K562 (cell line): ENCODE data around the gene PDK1. TPM values are rescaled to one million over a fixed set of nuclear protein-coding genes. Genes with fewer than 3 reads are reported as not detected.
A peak's percentile ranks its signal among the peaks of the same experiment; 100 is the strongest.

Source experiments
- ADNP ChIP-seq: fragments of 200-800 bp; sonication (Bioruptor generic); IDR thresholded peaks from 2 replicates; pipeline ENCODE4 v1.6.1; 2016; ENCODE audit warnings: missing genetic modification characterization, missing compliant biosample characterization
- BCOR ChIP-seq: fragments of 450-650 bp; IDR thresholded peaks from 2 replicates; pipeline ENCODE4 v1.6.1; 2016
- CC2D1A ChIP-seq: fragments of 450-650 bp; IDR thresholded peaks from 2 replicates; pipeline ENCODE4 v1.6.1; 2017; ENCODE audit warnings: mild to moderate bottlenecking
- CCNT2 ChIP-seq: IDR thresholded peaks from 2 replicates; pipeline ENCODE4 v1.6.1; 2011; ENCODE audit warnings: borderline replicate concordance, low read depth, mild to moderate bottlenecking, moderate library complexity, mixed read lengths, low read length; ENCODE audit not compliant: insufficient read length; ENCODE audit errors: extremely low read depth
- CHD1 ChIP-seq: fragments of 200-600 bp; sonication (generic); IDR thresholded peaks from one replicate; pipeline ENCODE4 v1.6.1; 2012; ENCODE audit warnings: mild to moderate bottlenecking, moderate library complexity, low read length, inconsistent platforms
- ELF2 ChIP-seq: fragments of 250-450 bp; sonication (Bioruptor Pico); IDR thresholded peaks from 2 replicates; pipeline ENCODE4 v1.5.0; 2021; ENCODE audit warnings: mild to moderate bottlenecking
- ESRRB ChIP-seq: fragments of 250-450 bp; sonication (Bioruptor Pico); IDR thresholded peaks from 2 replicates; pipeline ENCODE4 v1.5.0; 2020; ENCODE audit warnings: mild to moderate bottlenecking, moderate library complexity, borderline replicate concordance
- HDAC6 ChIP-seq: IDR thresholded peaks from 2 replicates; pipeline ENCODE4 v1.6.1; 2012; ENCODE audit warnings: low read depth, mild to moderate bottlenecking, control low read depth, inconsistent platforms, low read length, moderate library complexity
- HNRNPK ChIP-seq: fragments of 200-400 bp; formaldehyde crosslinking; IDR thresholded peaks from one replicate; pipeline ENCODE4 v1.6.1; 2018; ENCODE audit warnings: mild to moderate bottlenecking, low read depth, low read length; ENCODE audit not compliant: poor library complexity, severe bottlenecking
- KAT8 ChIP-seq: fragments of 450-650 bp; IDR thresholded peaks from 2 replicates; pipeline ENCODE4 v1.6.1; 2016; ENCODE audit warnings: low read depth, mild to moderate bottlenecking
- NR1H2 ChIP-seq: sonication (generic); formaldehyde crosslinking; IDR thresholded peaks from 2 replicates; pipeline ENCODE4 v1.4.0; 2020; ENCODE audit warnings: mild to moderate bottlenecking, missing genetic modification reagents
- PHF20 ChIP-seq: fragments of 450-650 bp; IDR thresholded peaks from 2 replicates; pipeline ENCODE4 v1.6.1; 2018; ENCODE audit not compliant: partially characterized antibody
- PRMT5 ChIP-seq: sonication (generic); formaldehyde crosslinking; IDR thresholded peaks from 2 replicates; pipeline ENCODE4 v1.5.0; 2020; ENCODE audit warnings: missing genetic modification reagents
- RBM22 ChIP-seq: fragments of 200-400 bp; formaldehyde crosslinking; IDR thresholded peaks from 2 replicates; pipeline ENCODE4 v1.6.1; 2018; ENCODE audit warnings: low read length, low read depth; ENCODE audit not compliant: poor library complexity, severe bottlenecking
- RNF219 ChIP-seq: fragments of 250-450 bp; sonication (Bioruptor Pico); IDR thresholded peaks from 2 replicates; pipeline ENCODE4 v1.5.0; 2022; ENCODE audit warnings: mild to moderate bottlenecking
- SAFB2 ChIP-seq: fragments of 200-400 bp; formaldehyde crosslinking; IDR thresholded peaks from 2 replicates; pipeline ENCODE4 v1.6.1; 2018; ENCODE audit warnings: borderline replicate concordance, low read length, low read depth, moderate library complexity; ENCODE audit not compliant: severe bottlenecking
- SP1 ChIP-seq: sonication (generic); formaldehyde crosslinking; IDR thresholded peaks from 2 replicates; pipeline ENCODE4 v1.8.1; 2022; ENCODE audit warnings: mild to moderate bottlenecking, missing genetic modification reagents
- SRSF7 ChIP-seq: fragments of 200-400 bp; formaldehyde crosslinking; optimal IDR thresholded peaks from 2 replicates; pipeline ENCODE3; 2017; ENCODE audit warnings: mild to moderate bottlenecking, low read depth, low read length
- ZFP91 ChIP-seq: sonication (generic); formaldehyde crosslinking; IDR thresholded peaks from 2 replicates; pipeline ENCODE4 v1.8.0; 2022; ENCODE audit warnings: mild to moderate bottlenecking, missing genetic modification reagents
- ZNF121 ChIP-seq: sonication (generic); formaldehyde crosslinking; conservative IDR thresholded peaks from 2 replicates; pipeline ENCODE4 v1.8.0; 2022; ENCODE audit warnings: missing genetic modification reagents
- ZNF143 ChIP-seq: sonication (generic); formaldehyde crosslinking; IDR thresholded peaks from 2 replicates; pipeline ENCODE4 v1.9.0; 2022; ENCODE audit warnings: mild to moderate bottlenecking, missing genetic modification reagents
- ZNF655 ChIP-seq: fragments of 250-450 bp; sonication (Bioruptor Pico); IDR thresholded peaks from 2 replicates; pipeline ENCODE4 v1.5.0; 2021
- polyA plus RNA-seq, 8 experiments: library from polyadenylated mRNA; depleted of rRNA in 4 of 8; stranded (reverse) in 5 of 8; unstranded in 3 of 8; fragments of >200 nt; fragmentation: Nextera tagmentation in 2 of 8; fragmentation: Illumina TruSeq in 1 of 8; extraction: Ambion mirVana in 2 of 8; extraction: Trizol in 1 of 8; gene quantifications; 2 replicates each; pipeline versions ENCODE4 v1.2.1 to v1.2.3, GENCODE V29; 2011 to 2014; ENCODE audit warnings: inconsistent platforms in 1 of 8, missing spikeins in 1 of 8
- total RNA-seq, 7 experiments: library from RNA; depleted of rRNA in 6 of 7; stranded (reverse); fragments of >200 nt in 6 of 7; fragmentation: Illumina TruSeq in 2 of 7; extraction: Trizol in 2 of 7; gene quantifications; 2 replicates each; pipeline versions ENCODE4 v1.2.1 to v1.2.3, GENCODE V29; 2011 to 2021; ENCODE audit warnings: low replicate concordance in 1 of 7

PDK1 gene
- total and polyA plus RNA-seq, 9 of the 15 experiments (the other 6 are each of a cell fraction or from before 2014, with no cell fraction given): 3.5 to 176 (median 13.9) TPM

GRCh38 chr2:172555522-172556283, at the start of gene PDK1 (continued):
- peak; percentile 24 for TF ChIP-seq RBM22
- no peak for TF ChIP-seq ELF2 (CRISPR knock-in tag)
- TF ChIP-seq ZNF655: no peak
- TF ChIP-seq HNRNPK: no peak
- TF ChIP-seq PHF20: peak; percentile 51
- no peak for TF ChIP-seq CHD1
- TF ChIP-seq NR1H2: no peak
- no peak for TF ChIP-seq HDAC6
- no peak for TF ChIP-seq ZNF121
- no peak for TF ChIP-seq ZNF143 (CRISPR knock-in tag)
- no peak for TF ChIP-seq RNF219 (CRISPR knock-in tag)
- no peak for TF ChIP-seq KAT8
- no peak for TF ChIP-seq ZFP91 (CRISPR knock-in tag)
- TF ChIP-seq SRSF7: no peak
- peak; percentile 86 for TF ChIP-seq SP1 (CRISPR knock-in tag)
- no peak for TF ChIP-seq ADNP (tag)
- TF ChIP-seq BCOR: peak; percentile 84; the same call in 1 of the 2 replicates
- no peak for TF ChIP-seq ESRRB
- TF ChIP-seq PRMT5: no peak
- no peak for TF ChIP-seq SAFB2
- no peak for TF ChIP-seq CC2D1A
- peak; percentile 93 for TF ChIP-seq CCNT2
